Cardiac fibroblast (primary cell): ENCODE data around the gene ZNF648.

ENCODE experiments used
- DNase-seq, 2 donors: peaks; one replicate each; pipeline versions ENCODE4 v3.0.0 to v3.0.0-alpha.2; 2010; ENCODE audit warnings: low read depth in 2 of 2
- H3K4me3 ChIP-seq, 2 donors: replicated peaks in 1 of 2; 1 replicate in 1 of 2; 2 replicates in 1 of 2; pipeline ENCODE4 v1.5.1; 2011; ENCODE audit warnings: low read depth in 2 of 2, low read length in 2 of 2, mild to moderate bottlenecking in 2 of 2, moderate library complexity in 1 of 2
- TF ChIP-seq, protein P1 (sequence below): IDR thresholded peaks from one replicate; pipeline ENCODE4 v1.5.1; 2011; ENCODE audit warnings: low read depth, mild to moderate bottlenecking, low read length, inconsistent platforms

The ZNF648 gene

GRCh38 chr1:182061594-182061993 lies at the start of gene ZNF648:
ZNF648 (minus strand) TSS chr1:182061712; CDS start chr1:182058010, 3,702 bp downstream.
- TF ChIP-seq, protein P1, sequence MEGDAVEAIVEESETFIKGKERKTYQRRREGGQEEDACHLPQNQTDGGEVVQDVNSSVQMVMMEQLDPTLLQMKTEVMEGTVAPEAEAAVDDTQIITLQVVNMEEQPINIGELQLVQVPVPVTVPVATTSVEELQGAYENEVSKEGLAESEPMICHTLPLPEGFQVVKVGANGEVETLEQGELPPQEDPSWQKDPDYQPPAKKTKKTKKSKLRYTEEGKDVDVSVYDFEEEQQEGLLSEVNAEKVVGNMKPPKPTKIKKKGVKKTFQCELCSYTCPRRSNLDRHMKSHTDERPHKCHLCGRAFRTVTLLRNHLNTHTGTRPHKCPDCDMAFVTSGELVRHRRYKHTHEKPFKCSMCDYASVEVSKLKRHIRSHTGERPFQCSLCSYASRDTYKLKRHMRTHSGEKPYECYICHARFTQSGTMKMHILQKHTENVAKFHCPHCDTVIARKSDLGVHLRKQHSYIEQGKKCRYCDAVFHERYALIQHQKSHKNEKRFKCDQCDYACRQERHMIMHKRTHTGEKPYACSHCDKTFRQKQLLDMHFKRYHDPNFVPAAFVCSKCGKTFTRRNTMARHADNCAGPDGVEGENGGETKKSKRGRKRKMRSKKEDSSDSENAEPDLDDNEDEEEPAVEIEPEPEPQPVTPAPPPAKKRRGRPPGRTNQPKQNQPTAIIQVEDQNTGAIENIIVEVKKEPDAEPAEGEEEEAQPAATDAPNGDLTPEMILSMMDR = no peak
- no peak for DNase-seq
- H3K4me3 ChIP-seq = no peak within 1 kb of the TSS

DNA sequence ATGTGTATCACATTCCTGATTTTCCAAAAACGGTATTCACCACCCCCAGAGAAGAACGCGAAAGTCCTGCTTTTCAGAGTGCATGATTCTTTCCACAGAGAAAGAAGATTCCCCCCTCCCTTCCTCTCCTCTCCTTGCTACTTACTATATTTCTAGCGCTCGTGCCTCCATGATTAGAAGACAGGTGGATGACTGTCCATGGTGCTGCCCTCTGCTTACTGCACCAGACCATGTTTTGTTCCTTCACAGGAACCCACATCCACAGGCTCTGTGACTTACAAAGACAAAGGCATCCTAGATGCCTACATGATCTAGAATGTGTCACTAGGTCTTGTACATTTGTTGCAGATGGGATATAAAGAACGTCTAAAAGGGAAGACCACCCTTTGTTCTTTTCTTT lies 49.1 kb upstream of the ZNF648 start:
- H3K4me3 ChIP-seq = no peak overlapping the region
- TF ChIP-seq, protein P1 = no peak
- no peak for DNase-seq

GRCh38 chr1:182109771-182110170 lies 48.3 kb upstream of the ZNF648 start:
- no peak for DNase-seq
- no peak overlapping the region for H3K4me3 ChIP-seq
- TF ChIP-seq, protein P1 = no peak

DNA sequence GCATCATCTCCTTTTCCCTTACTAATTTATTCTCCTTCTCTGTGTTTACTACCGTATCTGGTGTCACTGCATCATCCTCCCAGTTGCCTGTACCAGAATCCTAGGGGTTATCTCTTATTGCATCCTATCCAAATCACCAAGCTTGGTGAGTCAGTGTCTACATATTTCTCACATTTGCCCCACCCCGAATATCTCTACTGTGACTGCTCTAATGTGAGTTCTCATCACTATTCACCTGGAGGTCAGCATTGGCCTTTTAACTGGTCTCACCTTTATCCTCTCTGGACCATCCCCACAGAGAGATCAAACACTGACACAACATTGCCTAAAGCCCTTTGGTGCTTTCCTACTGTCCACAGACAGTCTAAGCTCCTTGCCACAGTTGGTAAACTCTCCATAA lies 45.7 kb upstream of the ZNF648 start:
- no peak for DNase-seq
- H3K4me3 ChIP-seq = no peak overlapping the region
- TF ChIP-seq, protein P1 = no peak

GRCh38 chr1:182102043-182102416 lies 40.5 kb upstream of the ZNF648 start:
- no peak overlapping the region for H3K4me3 ChIP-seq
- no peak for DNase-seq
- TF ChIP-seq, protein P1 = no peak

DNA sequence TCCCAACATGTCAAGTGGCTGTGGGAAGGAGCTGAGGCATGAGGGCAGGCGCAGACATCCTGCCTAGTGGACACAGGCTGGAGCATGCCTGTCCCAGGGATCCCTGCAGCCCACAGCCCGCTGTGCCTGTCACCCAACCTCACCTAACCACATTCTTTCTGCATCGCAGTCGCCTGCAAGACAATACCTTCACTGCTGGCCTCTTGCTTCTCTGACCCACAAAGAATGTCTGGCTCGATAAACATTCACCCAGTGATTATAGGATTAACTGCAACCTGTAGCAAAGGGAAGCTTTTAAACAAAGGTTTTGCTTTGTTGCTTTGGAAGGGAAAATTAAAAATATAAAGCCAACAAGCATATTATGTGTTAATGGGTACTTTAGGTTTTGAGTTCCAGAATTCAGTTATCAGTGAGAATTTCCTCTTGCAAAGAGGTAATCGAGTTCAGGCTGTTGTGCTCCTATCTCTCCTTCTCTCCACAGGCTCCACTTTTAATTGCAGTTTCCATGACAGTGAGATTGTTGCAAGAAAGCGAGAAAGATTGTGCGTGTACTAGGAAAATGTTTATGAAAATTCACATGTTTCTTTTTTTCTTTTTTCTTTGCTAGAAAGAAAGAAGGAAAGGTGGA lies 40.0 kb upstream of the ZNF648 start:
- TF ChIP-seq, protein P1 = no peak
- DNase-seq = no peak
- no peak overlapping the region for H3K4me3 ChIP-seq

- no peak overlapping the region for H3K4me3 ChIP-seq
- DNase-seq = no peak
- TF ChIP-seq, protein P1 = no peak
These were observed 36.8 kb upstream of the ZNF648 start for GRCh38 chr1:182098301-182098700.
